GM23338 (cell line): ENCODE results near the gene SH3BGRL. TPM values are rescaled to one million over a fixed set of nuclear protein-coding genes. Genes with fewer than 3 reads are reported as not detected.
"Not testable (repeated sequence)": the region's sequence is repeated elsewhere in the genome, so short reads cannot be mapped to it uniquely, and the experiment has no call there.

ENCODE experiments used
- ATAC-seq: fragments of 200-7000 bp; cut with Tn5 transposase; 3 replicates; pipeline ENCODE4 v1.9.1; 2020
- DNase-seq: peaks from one replicate; pipeline ENCODE4 v3.0.0-alpha.2; 2015; ENCODE audit warnings: low spot score
- H2AFZ ChIP-seq: fragments of 200-600 bp; sonication (generic); 2 replicates; pipeline ENCODE4 v1.8.0; 2016; ENCODE audit warnings: antibody characterized with exemption, mild to moderate bottlenecking, moderate library complexity
- H3F3A ChIP-seq: fragments of 200-600 bp; sonication (generic); replicated peaks from 2 replicates; pipeline ENCODE4 v1.8.0; 2017; ENCODE audit warnings: antibody characterized with exemption, mixed run types, low read depth
- H3K27ac ChIP-seq: fragments of 200-600 bp; sonication (generic); 2 replicates; pipeline ENCODE4 v1.6.1; 2016; ENCODE audit warnings: low read depth
- H3K27me3 ChIP-seq: fragments of 200-600 bp; sonication (generic); 2 replicates; pipeline ENCODE4 v1.8.0; 2016; ENCODE audit warnings: mild to moderate bottlenecking, mixed run types, moderate library complexity; ENCODE audit not compliant: insufficient read depth
- H3K36me3 ChIP-seq: fragments of 200-600 bp; sonication (generic); 2 replicates; pipeline ENCODE4 v1.8.0; 2016; ENCODE audit warnings: mild to moderate bottlenecking; ENCODE audit not compliant: insufficient read depth
- H3K4me1 ChIP-seq: fragments of 200-600 bp; sonication (generic); 2 replicates; pipeline ENCODE4 v1.8.0; 2016; ENCODE audit warnings: mild to moderate bottlenecking, moderate library complexity; ENCODE audit not compliant: insufficient read depth
- H3K4me2 ChIP-seq: fragments of 200-600 bp; sonication (generic); 2 replicates; pipeline ENCODE4 v1.7.1; 2017; ENCODE audit warnings: mixed run types
- H3K4me3 ChIP-seq: fragments of 200-600 bp; sonication (generic); 2 replicates; pipeline ENCODE4 v1.6.1; 2016; ENCODE audit warnings: mixed run types
- H3K79me2 ChIP-seq: fragments of 200-600 bp; sonication (generic); replicated peaks from 2 replicates; pipeline ENCODE4 v1.8.0; 2017; ENCODE audit warnings: mild to moderate bottlenecking; ENCODE audit not compliant: insufficient read depth
- H3K9me2 ChIP-seq: fragments of 200-600 bp; sonication (generic); 2 replicates; pipeline ENCODE4 v1.8.0; 2017; ENCODE audit not compliant: insufficient read depth
- H4K20me1 ChIP-seq: fragments of 200-600 bp; sonication (generic); replicated peaks from 2 replicates; pipeline ENCODE4 v1.8.0; 2017; ENCODE audit warnings: mild to moderate bottlenecking; ENCODE audit not compliant: insufficient read depth
- H3K27ac Mint-ChIP-seq: 2 replicates; pipeline ENCODE4 v1.8.0; 2020; ENCODE audit warnings: inconsistent platforms, mild to moderate bottlenecking, moderate library complexity, mixed read lengths
- H3K27me3 Mint-ChIP-seq: 3 replicates; pipeline ENCODE4 v1.8.0; 2022; ENCODE audit warnings: low read depth, mild to moderate bottlenecking, moderate library complexity, mixed read lengths, inconsistent platforms; ENCODE audit not compliant: insufficient read depth, poor library complexity
- H3K36me3 Mint-ChIP-seq: 3 replicates; pipeline ENCODE4 v1.8.0; 2021; ENCODE audit warnings: low read depth, mild to moderate bottlenecking, inconsistent platforms, moderate library complexity, mixed read lengths
- H3K4me1 Mint-ChIP-seq: 3 replicates; pipeline ENCODE4 v1.8.0; 2020; ENCODE audit warnings: mild to moderate bottlenecking, inconsistent platforms, mixed read lengths
- H3K4me3 Mint-ChIP-seq: 3 replicates; pipeline ENCODE4 v1.8.0; 2021; ENCODE audit warnings: moderate library complexity, mild to moderate bottlenecking, inconsistent platforms, mixed read lengths
- H3K9me3 Mint-ChIP-seq: 3 replicates; pipeline ENCODE4 v1.8.0; 2020; ENCODE audit warnings: moderate library complexity, mild to moderate bottlenecking, inconsistent platforms, mixed read lengths
- ZNF331 ChIP-seq: fragments of 250-450 bp; sonication (Bioruptor Pico); IDR thresholded peaks from 2 replicates; pipeline ENCODE4 v1.5.0; 2020; ENCODE audit warnings: low read depth, mild to moderate bottlenecking, moderate library complexity
- polyA plus RNA-seq: library from polyadenylated mRNA; unstranded; fragments of >200 nt; fragmentation: Nextera tagmentation; extraction: Ambion mirVana; gene quantifications from 2 replicates; pipeline ENCODE4 v1.2.1, GENCODE V29; 2016
- total RNA-seq: library from RNA; depleted of rRNA; stranded (reverse); fragments of >200 nt; shearing (Covaris generic); gene quantifications from 2 replicates; pipeline ENCODE4 v1.2.3, GENCODE V29; 2014; rRNA removed
- TF ChIP-seq, protein P1 (sequence below): IDR thresholded peaks from one replicate; pipeline ENCODE4 v1.6.1; 2018; ENCODE audit warnings: antibody characterized with exemption; ENCODE audit not compliant: unreplicated experiment

SH3BGRL gene
- total and polyA plus RNA-seq, 2 experiments from 2014 or later: 60.8 to 61.1 TPM

DNA sequence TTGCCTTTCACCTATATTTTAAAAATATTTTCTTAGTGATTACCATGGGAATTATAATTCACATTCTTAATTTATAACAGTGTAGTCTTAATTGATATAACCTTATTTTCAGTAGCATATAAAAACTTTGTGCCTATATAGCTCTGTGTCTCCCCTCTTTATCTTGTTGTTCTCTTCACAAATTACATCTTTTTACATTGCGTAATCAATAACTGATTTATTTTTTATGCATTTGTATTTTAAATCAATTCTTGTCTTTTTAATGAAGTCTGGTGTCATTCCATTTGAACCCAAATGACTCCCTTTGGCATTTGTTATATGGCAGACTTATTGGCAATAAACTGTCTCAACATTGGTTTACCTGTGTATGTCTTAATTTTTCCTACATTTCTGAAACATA lies 137.0 kb downstream of the SH3BGRL start:
- no peak overlapping the region for H3K4me2 ChIP-seq
- ATAC-seq (no peak), DNase-seq (no peak)
- Mint-ChIP-seq H3K27ac (no peak overlapping the region), H3K4me3 (no peak overlapping the region), H3K36me3 (peaks cover 6% of the 10 kb centered on the region), H3K4me1 (peaks cover 9% of the 10 kb centered on the region), H3K27me3 (peaks cover 3% of the 10 kb centered on the region), H3K9me3 (peaks cover 5% of the 10 kb centered on the region; the same call in 2 of the 3 replicates)
- H3K79me2 ChIP-seq: no peaks in the 10 kb centered on the region
- H2AFZ ChIP-seq: no peak overlapping the region
- no peak overlapping the region for H3K27ac ChIP-seq
- H3F3A ChIP-seq: no peaks in the 10 kb centered on the region
- H3K9me2 ChIP-seq: no peaks in the 10 kb centered on the region
- H3K4me1 ChIP-seq: no peaks in the 10 kb centered on the region
- TF ChIP-seq, protein P1, sequence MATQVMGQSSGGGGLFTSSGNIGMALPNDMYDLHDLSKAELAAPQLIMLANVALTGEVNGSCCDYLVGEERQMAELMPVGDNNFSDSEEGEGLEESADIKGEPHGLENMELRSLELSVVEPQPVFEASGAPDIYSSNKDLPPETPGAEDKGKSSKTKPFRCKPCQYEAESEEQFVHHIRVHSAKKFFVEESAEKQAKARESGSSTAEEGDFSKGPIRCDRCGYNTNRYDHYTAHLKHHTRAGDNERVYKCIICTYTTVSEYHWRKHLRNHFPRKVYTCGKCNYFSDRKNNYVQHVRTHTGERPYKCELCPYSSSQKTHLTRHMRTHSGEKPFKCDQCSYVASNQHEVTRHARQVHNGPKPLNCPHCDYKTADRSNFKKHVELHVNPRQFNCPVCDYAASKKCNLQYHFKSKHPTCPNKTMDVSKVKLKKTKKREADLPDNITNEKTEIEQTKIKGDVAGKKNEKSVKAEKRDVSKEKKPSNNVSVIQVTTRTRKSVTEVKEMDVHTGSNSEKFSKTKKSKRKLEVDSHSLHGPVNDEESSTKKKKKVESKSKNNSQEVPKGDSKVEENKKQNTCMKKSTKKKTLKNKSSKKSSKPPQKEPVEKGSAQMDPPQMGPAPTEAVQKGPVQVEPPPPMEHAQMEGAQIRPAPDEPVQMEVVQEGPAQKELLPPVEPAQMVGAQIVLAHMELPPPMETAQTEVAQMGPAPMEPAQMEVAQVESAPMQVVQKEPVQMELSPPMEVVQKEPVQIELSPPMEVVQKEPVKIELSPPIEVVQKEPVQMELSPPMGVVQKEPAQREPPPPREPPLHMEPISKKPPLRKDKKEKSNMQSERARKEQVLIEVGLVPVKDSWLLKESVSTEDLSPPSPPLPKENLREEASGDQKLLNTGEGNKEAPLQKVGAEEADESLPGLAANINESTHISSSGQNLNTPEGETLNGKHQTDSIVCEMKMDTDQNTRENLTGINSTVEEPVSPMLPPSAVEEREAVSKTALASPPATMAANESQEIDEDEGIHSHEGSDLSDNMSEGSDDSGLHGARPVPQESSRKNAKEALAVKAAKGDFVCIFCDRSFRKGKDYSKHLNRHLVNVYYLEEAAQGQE: no peak
- TF ChIP-seq ZNF331: no peak
- H3K27me3 ChIP-seq: no peaks in the 10 kb centered on the region
- no peak overlapping the region for H3K4me3 ChIP-seq
- H4K20me1 ChIP-seq: no peaks in the 10 kb centered on the region
- H3K36me3 ChIP-seq: no peaks in the 10 kb centered on the region

DNA sequence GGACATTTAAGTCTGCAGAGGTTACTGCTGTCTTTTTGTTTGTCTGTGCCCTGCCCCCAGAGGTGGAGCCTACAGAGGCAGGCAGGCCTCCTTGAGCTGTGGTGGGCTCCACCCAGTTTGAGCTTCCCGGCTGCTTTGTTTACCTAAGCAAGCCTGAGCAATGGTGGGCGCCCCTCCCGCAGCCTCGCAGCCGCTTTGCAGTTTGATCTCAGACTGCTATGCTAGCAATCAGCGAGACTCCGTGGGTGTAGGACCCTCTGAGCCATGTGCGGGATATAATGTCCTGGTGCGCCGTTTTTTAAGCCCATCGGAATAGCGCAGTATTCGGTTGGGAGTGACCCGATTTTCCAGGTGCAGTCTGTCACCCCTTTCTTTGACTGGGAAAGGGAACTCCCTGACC lies 143.4 kb downstream of the SH3BGRL start:
- Mint-ChIP-seq H3K36me3 (peaks cover 12% of the 10 kb centered on the region), H3K9me3 (peaks cover 11% of the 10 kb centered on the region)
- not testable (repeated sequence) for H3K27me3 Mint-ChIP-seq, H3K4me2 ChIP-seq, H3K27me3 ChIP-seq, DNase-seq, H3K27ac ChIP-seq, H3K79me2 ChIP-seq, H3K4me1 ChIP-seq, H4K20me1 ChIP-seq, H3K4me1 Mint-ChIP-seq, H3K27ac Mint-ChIP-seq, ATAC-seq, H3K9me2 ChIP-seq, H3K4me3 ChIP-seq, H2AFZ ChIP-seq, H3K36me3 ChIP-seq, H3F3A ChIP-seq, H3K4me3 Mint-ChIP-seq

Other genes starting within 250 kb of the SH3BGRL start
- 1.6 and 5.2 TPM in 2 replicates for gene HMGN5, start 189 bp upstream of the SH3BGRL start, total RNA-seq
- 144 and 155 TPM in 2 replicates for gene HMGN5, start 189 bp upstream of the SH3BGRL start, polyA plus RNA-seq